ENCODE data around the gene NFIA.

The NFIA gene

DNA sequence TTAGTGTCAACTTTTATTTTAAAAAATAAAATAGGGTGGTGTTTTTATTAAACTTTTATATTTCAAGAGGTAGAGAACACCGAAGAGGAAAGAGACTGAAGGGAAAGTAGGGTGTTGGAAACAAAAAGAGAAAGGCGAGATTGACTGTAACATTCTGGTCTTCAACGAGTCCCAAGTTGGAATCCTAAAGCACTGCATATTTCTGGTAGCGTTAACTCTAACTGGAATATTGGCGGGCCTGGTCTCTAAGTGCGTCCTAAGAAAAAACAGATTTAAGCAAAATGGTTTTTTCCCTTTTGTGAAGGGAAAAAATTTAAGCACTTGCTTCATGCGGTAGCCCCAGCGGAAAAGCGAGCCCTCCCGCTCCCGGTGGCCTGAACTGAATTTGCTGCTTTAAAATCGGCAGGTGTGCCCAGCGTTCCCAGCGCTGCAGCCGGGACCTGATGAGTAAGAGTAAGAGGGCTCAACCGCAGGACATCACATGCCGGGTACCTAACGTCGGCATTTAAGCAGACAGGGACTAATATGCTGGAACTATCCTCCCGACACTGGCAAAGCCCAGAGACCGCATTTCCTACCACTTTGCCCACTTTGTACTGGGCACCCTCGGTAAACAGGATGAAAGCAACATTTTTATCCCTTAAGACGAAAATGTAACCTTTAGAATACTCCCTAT lies 30.5 kb upstream of the NFIA start:
- no peak for TF ChIP-seq TEAD4 (IDR thresholded peaks at IDR 0.05)
- TF ChIP-seq CREB1 (IDR thresholded peaks at IDR 0.05; ENCODE audit: low read depth), result no peak
- no peak for TF ChIP-seq NFIC (IDR thresholded peaks at IDR 0.05)
- no peak for TF ChIP-seq FOXM1 (IDR thresholded peaks at IDR 0.05; ENCODE audit: borderline replicate concordance, low read depth)
- TF ChIP-seq EGR1 (IDR thresholded peaks at IDR 0.05), result no peak
- TF ChIP-seq, protein P1, sequence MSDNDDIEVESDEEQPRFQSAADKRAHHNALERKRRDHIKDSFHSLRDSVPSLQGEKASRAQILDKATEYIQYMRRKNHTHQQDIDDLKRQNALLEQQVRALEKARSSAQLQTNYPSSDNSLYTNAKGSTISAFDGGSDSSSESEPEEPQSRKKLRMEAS (IDR thresholded peaks at IDR 0.05), result no peak

DNA sequence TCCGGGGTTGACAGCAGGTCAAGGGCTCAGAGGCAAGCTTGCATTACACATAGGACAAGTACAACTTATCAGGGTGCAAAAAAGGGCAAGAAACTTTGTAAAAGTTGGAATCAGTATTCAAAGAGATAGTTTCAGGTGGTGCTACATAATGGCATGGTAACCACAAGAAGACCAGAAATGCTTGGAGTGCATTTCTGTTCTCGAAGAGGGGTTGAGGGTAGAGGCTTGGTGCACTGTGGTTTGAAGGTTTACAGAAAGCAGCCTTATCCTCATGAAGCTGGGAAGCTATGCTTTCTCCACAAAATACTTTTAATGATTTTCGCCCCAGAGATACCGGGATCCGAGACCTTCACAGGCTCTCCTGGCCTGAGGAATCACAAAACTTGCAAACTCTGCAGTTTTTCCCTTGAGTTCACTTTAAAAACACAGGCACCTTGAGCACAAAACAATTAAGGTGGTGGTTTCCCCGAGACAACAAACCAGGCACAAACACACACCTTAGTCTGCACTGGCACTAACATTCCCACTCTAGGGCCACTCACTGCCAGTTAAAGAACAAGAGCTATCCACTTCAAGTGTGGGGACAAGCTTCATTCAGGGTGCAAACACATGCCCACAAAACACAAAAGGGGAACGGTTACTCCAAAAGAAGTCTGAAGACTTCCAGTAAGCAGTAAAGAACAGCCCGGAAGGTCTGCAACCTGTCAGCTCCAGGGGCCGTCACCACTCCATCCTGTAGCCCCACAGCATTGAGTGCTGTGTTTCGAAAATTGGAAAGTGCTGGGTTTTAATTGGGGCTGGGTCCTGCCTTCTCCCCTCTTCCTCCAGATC lies 29.8 kb upstream of the NFIA start:
- TF ChIP-seq CEBPB (IDR thresholded peaks at IDR 0.05) (no peak), RAD21 (IDR thresholded peaks at IDR 0.05; ENCODE audit: low read depth) (no peak), TAF1 (IDR thresholded peaks at IDR 0.05; ENCODE audit: low read depth) (no peak), FOXM1 (IDR thresholded peaks at IDR 0.05; ENCODE audit: borderline replicate concordance, low read depth) (no peak), NFIC (IDR thresholded peaks at IDR 0.05) (no peak), YY1 (IDR thresholded peaks at IDR 0.05; ENCODE audit: low read depth) (no peak), EP300 (IDR thresholded peaks at IDR 0.05; ENCODE audit: borderline replicate concordance) (no peak), TCF12 (IDR thresholded peaks at IDR 0.05; ENCODE audit: low read depth) (no peak), ZBTB7A (IDR thresholded peaks at IDR 0.05; ENCODE audit: low read depth) (no peak), CREB1 (IDR thresholded peaks at IDR 0.05; ENCODE audit: low read depth) (no peak), TEAD4 (IDR thresholded peaks at IDR 0.05) (no peak), EGR1 (IDR thresholded peaks at IDR 0.05) (no peak)
- TF ChIP-seq, protein P2, sequence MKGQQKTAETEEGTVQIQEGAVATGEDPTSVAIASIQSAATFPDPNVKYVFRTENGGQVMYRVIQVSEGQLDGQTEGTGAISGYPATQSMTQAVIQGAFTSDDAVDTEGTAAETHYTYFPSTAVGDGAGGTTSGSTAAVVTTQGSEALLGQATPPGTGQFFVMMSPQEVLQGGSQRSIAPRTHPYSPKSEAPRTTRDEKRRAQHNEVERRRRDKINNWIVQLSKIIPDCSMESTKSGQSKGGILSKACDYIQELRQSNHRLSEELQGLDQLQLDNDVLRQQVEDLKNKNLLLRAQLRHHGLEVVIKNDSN (IDR thresholded peaks at IDR 0.05), result no peak
- TF ChIP-seq, protein P1 (IDR thresholded peaks at IDR 0.05), result no peak
- TF ChIP-seq, protein P3, sequence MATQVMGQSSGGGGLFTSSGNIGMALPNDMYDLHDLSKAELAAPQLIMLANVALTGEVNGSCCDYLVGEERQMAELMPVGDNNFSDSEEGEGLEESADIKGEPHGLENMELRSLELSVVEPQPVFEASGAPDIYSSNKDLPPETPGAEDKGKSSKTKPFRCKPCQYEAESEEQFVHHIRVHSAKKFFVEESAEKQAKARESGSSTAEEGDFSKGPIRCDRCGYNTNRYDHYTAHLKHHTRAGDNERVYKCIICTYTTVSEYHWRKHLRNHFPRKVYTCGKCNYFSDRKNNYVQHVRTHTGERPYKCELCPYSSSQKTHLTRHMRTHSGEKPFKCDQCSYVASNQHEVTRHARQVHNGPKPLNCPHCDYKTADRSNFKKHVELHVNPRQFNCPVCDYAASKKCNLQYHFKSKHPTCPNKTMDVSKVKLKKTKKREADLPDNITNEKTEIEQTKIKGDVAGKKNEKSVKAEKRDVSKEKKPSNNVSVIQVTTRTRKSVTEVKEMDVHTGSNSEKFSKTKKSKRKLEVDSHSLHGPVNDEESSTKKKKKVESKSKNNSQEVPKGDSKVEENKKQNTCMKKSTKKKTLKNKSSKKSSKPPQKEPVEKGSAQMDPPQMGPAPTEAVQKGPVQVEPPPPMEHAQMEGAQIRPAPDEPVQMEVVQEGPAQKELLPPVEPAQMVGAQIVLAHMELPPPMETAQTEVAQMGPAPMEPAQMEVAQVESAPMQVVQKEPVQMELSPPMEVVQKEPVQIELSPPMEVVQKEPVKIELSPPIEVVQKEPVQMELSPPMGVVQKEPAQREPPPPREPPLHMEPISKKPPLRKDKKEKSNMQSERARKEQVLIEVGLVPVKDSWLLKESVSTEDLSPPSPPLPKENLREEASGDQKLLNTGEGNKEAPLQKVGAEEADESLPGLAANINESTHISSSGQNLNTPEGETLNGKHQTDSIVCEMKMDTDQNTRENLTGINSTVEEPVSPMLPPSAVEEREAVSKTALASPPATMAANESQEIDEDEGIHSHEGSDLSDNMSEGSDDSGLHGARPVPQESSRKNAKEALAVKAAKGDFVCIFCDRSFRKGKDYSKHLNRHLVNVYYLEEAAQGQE (IDR thresholded peaks at IDR 0.05; ENCODE audit: low read depth), result no peak

DNA sequence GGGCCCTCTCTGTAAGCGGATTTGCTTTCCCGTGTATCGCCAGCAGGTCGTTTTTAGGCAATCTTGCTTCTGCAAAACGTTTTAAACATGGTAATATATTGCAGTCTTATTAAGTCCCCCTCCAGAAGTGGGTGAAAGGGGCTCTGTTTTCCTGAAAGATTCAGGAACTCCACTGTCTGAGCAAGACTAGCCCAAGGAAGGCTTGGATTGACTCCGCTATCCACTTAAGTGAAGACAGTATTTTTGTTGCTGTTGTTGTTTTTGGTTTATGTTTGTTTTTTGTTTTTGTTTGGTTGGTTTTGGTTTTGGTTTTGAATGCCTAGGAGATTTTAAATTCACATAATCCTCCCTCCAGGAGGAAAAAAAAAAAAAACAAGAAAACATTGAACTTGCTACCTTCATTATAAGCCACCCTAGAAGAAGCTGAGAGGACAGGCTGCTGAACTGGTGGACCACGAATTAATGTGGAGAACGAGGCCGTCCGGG lies 29.1 kb upstream of the NFIA start:
- TF ChIP-seq, protein P3 (IDR thresholded peaks at IDR 0.05; ENCODE audit: low read depth), result no peak
- TF ChIP-seq TEAD4 (IDR thresholded peaks at IDR 0.05) (no peak), EGR1 (IDR thresholded peaks at IDR 0.05) (no peak), CEBPB (IDR thresholded peaks at IDR 0.05) (no peak), RAD21 (IDR thresholded peaks at IDR 0.05; ENCODE audit: low read depth) (no peak), NFIC (IDR thresholded peaks at IDR 0.05) (no peak), ZBTB7A (IDR thresholded peaks at IDR 0.05; ENCODE audit: low read depth) (no peak), CREB1 (IDR thresholded peaks at IDR 0.05; ENCODE audit: low read depth) (no peak), EP300 (IDR thresholded peaks at IDR 0.05; ENCODE audit: borderline replicate concordance) (no peak), TAF1 (IDR thresholded peaks at IDR 0.05; ENCODE audit: low read depth) (no peak), FOXM1 (IDR thresholded peaks at IDR 0.05; ENCODE audit: borderline replicate concordance, low read depth) (no peak), TCF12 (IDR thresholded peaks at IDR 0.05; ENCODE audit: low read depth) (no peak), YY1 (IDR thresholded peaks at IDR 0.05; ENCODE audit: low read depth) (no peak)
- TF ChIP-seq, protein P2 (IDR thresholded peaks at IDR 0.05), result no peak
- TF ChIP-seq, protein P1 (IDR thresholded peaks at IDR 0.05), result no peak

DNA sequence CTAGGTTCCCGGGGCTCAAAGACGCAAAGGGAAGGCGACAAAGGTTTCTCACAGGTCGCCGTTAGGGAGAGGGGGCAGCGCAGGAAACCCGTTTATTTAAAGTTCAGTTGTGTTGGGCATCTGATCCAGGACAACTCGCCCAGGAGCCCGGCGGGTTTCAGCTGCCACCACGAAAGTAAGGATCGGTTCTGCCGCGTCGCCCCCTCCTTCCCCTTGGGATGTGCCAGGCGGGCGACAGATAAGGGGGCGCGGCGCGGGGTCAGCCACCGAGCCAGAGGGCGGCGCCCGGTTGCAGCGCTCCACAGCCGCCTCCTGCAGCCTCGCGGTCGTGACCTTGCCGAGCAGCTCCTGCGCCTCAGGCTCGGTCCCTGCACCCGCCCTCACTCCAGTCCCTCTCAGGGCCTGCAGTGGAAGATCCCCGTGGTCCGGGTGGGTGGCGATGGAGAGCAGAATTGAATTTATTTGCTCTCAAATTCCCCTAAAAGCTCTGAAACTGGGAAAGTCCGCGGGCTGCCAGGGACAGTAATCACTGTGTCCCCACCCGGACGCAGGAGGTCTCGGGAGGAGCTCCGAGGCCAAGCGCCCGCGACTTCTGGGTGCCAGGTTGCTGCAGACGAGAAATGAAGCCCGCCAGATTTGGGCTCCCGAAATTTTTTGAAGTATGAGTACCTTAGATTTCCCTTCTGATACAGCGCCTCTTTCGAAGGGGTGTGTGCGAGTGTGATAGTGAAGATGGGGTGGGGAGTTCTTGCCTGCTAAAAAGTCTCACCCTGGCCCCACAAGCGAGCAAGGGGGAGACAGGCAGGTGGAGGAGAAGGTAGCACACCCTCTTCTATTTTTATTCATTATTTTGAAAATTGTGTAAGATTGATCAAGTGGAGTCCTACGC lies 28.4 kb upstream of the NFIA start:
- TF ChIP-seq TCF12 (IDR thresholded peaks at IDR 0.05; ENCODE audit: low read depth), result no peak
- no peak for TF ChIP-seq FOXM1 (IDR thresholded peaks at IDR 0.05; ENCODE audit: borderline replicate concordance, low read depth)
- no peak for TF ChIP-seq ZBTB7A (IDR thresholded peaks at IDR 0.05; ENCODE audit: low read depth)
- TF ChIP-seq EP300 (IDR thresholded peaks at IDR 0.05; ENCODE audit: borderline replicate concordance), result no peak
- no peak for TF ChIP-seq CREB1 (IDR thresholded peaks at IDR 0.05; ENCODE audit: low read depth)
- no peak for TF ChIP-seq TEAD4 (IDR thresholded peaks at IDR 0.05)
- no peak for TF ChIP-seq RAD21 (IDR thresholded peaks at IDR 0.05; ENCODE audit: low read depth)
- TF ChIP-seq EGR1 (IDR thresholded peaks at IDR 0.05), result no peak
- TF ChIP-seq CEBPB (IDR thresholded peaks at IDR 0.05), result no peak
- TF ChIP-seq, protein P2 (IDR thresholded peaks at IDR 0.05), result no peak
- no peak for TF ChIP-seq YY1 (IDR thresholded peaks at IDR 0.05; ENCODE audit: low read depth)

All from Ishikawa (cell line).